ENCODE data around the gene NUP205. TPM values are rescaled to one million over a fixed set of nuclear protein-coding genes. Genes with fewer than 3 reads are reported as not detected.

The NUP205 gene
- total RNA-seq, 2 experiments from 2014 or later, result 50.6 to 54.7 TPM

GRCh38 chr7:135527025-135527424, 30.7 kb upstream of the NUP205 start:
- no peaks in the 10 kb centered on the region for H3K9me3 ChIP-seq (ENCODE audit: control insufficient read depth in 1 of 2, insufficient read depth in 1 of 2, low read length in 2 of 2)
- no peaks in the 10 kb centered on the region for H3K36me3 ChIP-seq (ENCODE audit: insufficient read depth, low read length)
- Mint-ChIP-seq H3K4me1 (ENCODE audit: low read depth) (no peaks in the 10 kb centered on the region), H3K36me3 (ENCODE audit: low read depth) (no peaks in the 10 kb centered on the region), H3K9me3 (no peaks in the 10 kb centered on the region), H3K27me3 (peaks cover 6% of the 10 kb centered on the region), H3K27ac (no peak overlapping the region), H3K4me3 (no peak overlapping the region)
- no peaks in the 10 kb centered on the region for H3K4me1 ChIP-seq (ENCODE audit: insufficient read depth, low read length)
- intact Hi-C loops (cut with DNase I, micrococcal nuclease), result no loop called here
- no peak overlapping the region for H3K27ac ChIP-seq (ENCODE audit: low read depth in 1 of 2, low read length in 2 of 2)
- ChIA-PET CTCF (no interaction called here), POLR2A (no interaction called here)
- no peak for TF ChIP-seq CTCF (IDR thresholded peaks at IDR 0.05)
- ATAC-seq (ENCODE audit: poor library complexity) (no peak), DNase-seq (no peak)
- H3K27me3 ChIP-seq (ENCODE audit: control insufficient read depth in 1 of 2, insufficient read depth in 2 of 2, low read length in 2 of 2), result no peaks in the 10 kb centered on the region
- no peak overlapping the region for H3K4me3 ChIP-seq (ENCODE audit: low read length)

- Histone ChIP-seq H3K4me3 (ENCODE audit: low read length) (no peak overlapping the region), H3K36me3 (ENCODE audit: insufficient read depth, low read length) (no peaks in the 10 kb centered on the region), H3K9me3 (ENCODE audit: control insufficient read depth in 1 of 2, insufficient read depth in 1 of 2, low read length in 2 of 2) (no peaks in the 10 kb centered on the region), H3K27ac (ENCODE audit: low read depth in 1 of 2, low read length in 2 of 2) (no peak overlapping the region), H3K27me3 (ENCODE audit: control insufficient read depth in 1 of 2, insufficient read depth in 2 of 2, low read length in 2 of 2) (no peaks in the 10 kb centered on the region), H3K4me1 (ENCODE audit: insufficient read depth, low read length) (no peaks in the 10 kb centered on the region)
- DNase-seq, result no peak
- Mint-ChIP-seq H3K27me3 (peaks cover 27% of the 10 kb centered on the region), H3K9me3 (no peaks in the 10 kb centered on the region), H3K36me3 (ENCODE audit: low read depth) (no peaks in the 10 kb centered on the region), H3K4me1 (ENCODE audit: low read depth) (no peaks in the 10 kb centered on the region), H3K4me3 (no peak overlapping the region), H3K27ac (no peak overlapping the region)
- no peak for TF ChIP-seq CTCF (IDR thresholded peaks at IDR 0.05)
- intact Hi-C loops (cut with DNase I, micrococcal nuclease), result no loop called here
- no peak for ATAC-seq (ENCODE audit: poor library complexity)
- ChIA-PET CTCF (interaction anchor here (0.7 kb wide), 1 partner anchor 174 kb away, joined by 4 read pairs; no protein-coding TSS in a partner anchor), POLR2A (no interaction called here)
Measured at GRCh38 chr7:135536150-135536549, 21.6 kb upstream of the NUP205 start.

GRCh38 chr7:135537453-135537852, 20.3 kb upstream of the NUP205 start:
- CTCF ChIA-PET, result interaction anchor here (0.7 kb wide), 1 partner anchor 33 kb away, joined by 3 read pairs; no protein-coding TSS in a partner anchor
- H3K4me3 Mint-ChIP-seq, result no peak overlapping the region

More at GRCh38 chr7:135537453-135537852, 20.3 kb upstream of the NUP205 start:
- Histone ChIP-seq H3K27ac (ENCODE audit: low read depth in 1 of 2, low read length in 2 of 2) (no peak overlapping the region), H3K9me3 (ENCODE audit: control insufficient read depth in 1 of 2, insufficient read depth in 1 of 2, low read length in 2 of 2) (no peaks in the 10 kb centered on the region), H3K36me3 (ENCODE audit: insufficient read depth, low read length) (no peaks in the 10 kb centered on the region), H3K4me3 (ENCODE audit: low read length) (no peak overlapping the region), H3K4me1 (ENCODE audit: insufficient read depth, low read length) (no peaks in the 10 kb centered on the region), H3K27me3 (ENCODE audit: control insufficient read depth in 1 of 2, insufficient read depth in 2 of 2, low read length in 2 of 2) (no peaks in the 10 kb centered on the region)
- ATAC-seq (ENCODE audit: poor library complexity) (no peak), DNase-seq (no peak)
- Mint-ChIP-seq H3K9me3 (no peaks in the 10 kb centered on the region), H3K27ac (no peak overlapping the region), H3K27me3 (peaks cover 22% of the 10 kb centered on the region), H3K4me1 (ENCODE audit: low read depth) (no peaks in the 10 kb centered on the region), H3K36me3 (ENCODE audit: low read depth) (no peaks in the 10 kb centered on the region)
- TF ChIP-seq CTCF (IDR thresholded peaks at IDR 0.05), result no peak
- POLR2A ChIA-PET, result interaction anchor here (0.6 kb wide), 1 partner anchor 431 kb away, joined by 3 read pairs; no protein-coding TSS in a partner anchor
- intact Hi-C loops (cut with DNase I, micrococcal nuclease), result no loop called here
